Uterus (tissue), 4 donors: ENCODE measurements around the gene ZDBF2. TPM values are rescaled to one million over a fixed set of nuclear protein-coding genes. Genes with fewer than 3 reads are reported as not detected.
"Not testable (repeated sequence)": the region's sequence is repeated elsewhere in the genome, so short reads cannot be mapped to it uniquely, and the experiment has no call there.

ENCODE experiments used
- DNase-seq, 2 donors: peaks; one replicate each; pipeline ENCODE4 v3.0.0-alpha.2; 2019 to 2020
- H3K27ac ChIP-seq, 2 donors: fragments of 200-600 bp; sonication (generic); 1 replicate in 1 of 2; 2 replicates in 1 of 2; pipeline ENCODE4 v1.5.1; 2016 to 2018
- H3K27me3 ChIP-seq, 2 donors: fragments of 200-600 bp; sonication (generic); one replicate each; pipeline ENCODE4 v1.5.1; 2018 to 2019; ENCODE audit warnings: control low read depth in 1 of 2
- H3K36me3 ChIP-seq, 2 donors: fragments of 200-600 bp; sonication (generic); one replicate each; pipeline ENCODE4 v1.5.1; 2019; ENCODE audit warnings: control low read depth in 1 of 2
- H3K4me1 ChIP-seq, 2 donors: fragments of 200-600 bp; sonication (generic); one replicate each; pipeline ENCODE4 v1.5.1; 2018 to 2019; ENCODE audit warnings: control low read depth in 1 of 2
- H3K4me3 ChIP-seq, 2 donors: fragments of 200-600 bp; sonication (generic); 1 replicate in 1 of 2; 2 replicates in 1 of 2; pipeline ENCODE4 v1.5.1; 2018 to 2019; ENCODE audit warnings: mild to moderate bottlenecking in 1 of 2
- H3K9me3 ChIP-seq, 2 donors: fragments of 200-600 bp; sonication (generic); one replicate each; pipeline ENCODE4 v1.5.1; 2019; ENCODE audit warnings: control low read depth in 1 of 2
- POLR2A ChIP-seq, 2 donors: fragments of 450-650 bp; IDR thresholded peaks; one replicate each; pipeline ENCODE4 v1.6.1; 2016; ENCODE audit warnings: antibody characterized with exemption in 2 of 2, mild to moderate bottlenecking in 1 of 2, moderate library complexity in 1 of 2
- intact Hi-C: fragments of 100-400 bp; cut with DNase I; formaldehyde crosslinking; loops from one replicate; pipeline ENCODE4 v1.15.1; 2023; ENCODE audit warnings: low total_unique reads
- small RNA-seq: library from RNA; depleted of rRNA; stranded (forward); fragments of <200 nt; gene quantifications from one replicate; pipeline ENCODE3, GENCODE V24; 2016
- total RNA-seq, 4 donors: library from RNA; depleted of rRNA in 3 of 4; stranded (reverse); fragments of >200 nt in 3 of 4; gene quantifications; one replicate each; pipeline versions ENCODE4 v1.1.0 to v1.2.4, GENCODE V29; 2014 to 2023
- TF ChIP-seq, protein P1 (sequence below), 4 experiments: fragments of 200-600 bp in 2 of 4; fragments of 450-650 bp in 2 of 4; sonication (generic) in 2 of 4; IDR thresholded peaks; one replicate each; pipeline ENCODE4 v1.5.1; 2016 to 2019; ENCODE audit warnings: antibody characterized with exemption in 4 of 4, mild to moderate bottlenecking in 2 of 4, moderate library complexity in 1 of 4
- donor health status: DM: yes; HTN: yes; CAD: no.

The ZDBF2 gene
- total RNA-seq, 4 donors from 2014 or later = 9.7 to 33.7 (median 22.6) TPM

- no peaks in the 10 kb centered on the region for H3K36me3 ChIP-seq
- no peak overlapping the region for H3K27ac ChIP-seq
- no peaks in the 10 kb centered on the region for H3K27me3 ChIP-seq
- intact Hi-C loops = no loop called here
- H3K4me1 ChIP-seq = no peaks in the 10 kb centered on the region
- H3K4me3 ChIP-seq = no peak overlapping the region
- H3K9me3 ChIP-seq = no peaks in the 10 kb centered on the region
- no peak for DNase-seq
- TF ChIP-seq, protein P1, sequence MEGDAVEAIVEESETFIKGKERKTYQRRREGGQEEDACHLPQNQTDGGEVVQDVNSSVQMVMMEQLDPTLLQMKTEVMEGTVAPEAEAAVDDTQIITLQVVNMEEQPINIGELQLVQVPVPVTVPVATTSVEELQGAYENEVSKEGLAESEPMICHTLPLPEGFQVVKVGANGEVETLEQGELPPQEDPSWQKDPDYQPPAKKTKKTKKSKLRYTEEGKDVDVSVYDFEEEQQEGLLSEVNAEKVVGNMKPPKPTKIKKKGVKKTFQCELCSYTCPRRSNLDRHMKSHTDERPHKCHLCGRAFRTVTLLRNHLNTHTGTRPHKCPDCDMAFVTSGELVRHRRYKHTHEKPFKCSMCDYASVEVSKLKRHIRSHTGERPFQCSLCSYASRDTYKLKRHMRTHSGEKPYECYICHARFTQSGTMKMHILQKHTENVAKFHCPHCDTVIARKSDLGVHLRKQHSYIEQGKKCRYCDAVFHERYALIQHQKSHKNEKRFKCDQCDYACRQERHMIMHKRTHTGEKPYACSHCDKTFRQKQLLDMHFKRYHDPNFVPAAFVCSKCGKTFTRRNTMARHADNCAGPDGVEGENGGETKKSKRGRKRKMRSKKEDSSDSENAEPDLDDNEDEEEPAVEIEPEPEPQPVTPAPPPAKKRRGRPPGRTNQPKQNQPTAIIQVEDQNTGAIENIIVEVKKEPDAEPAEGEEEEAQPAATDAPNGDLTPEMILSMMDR (IDR thresholded peaks at IDR 0.05) = no peak
- no peak for TF ChIP-seq POLR2A (IDR thresholded peaks at IDR 0.05)
Measured at GRCh38 chr2:206353685-206354084, 79.2 kb downstream of the ZDBF2 start.

- H3K4me1 ChIP-seq = no peaks in the 10 kb centered on the region
- TF ChIP-seq POLR2A (IDR thresholded peaks at IDR 0.05) = no peak
- TF ChIP-seq, protein P1 (IDR thresholded peaks at IDR 0.05) = no peak
- H3K9me3 ChIP-seq = no peaks in the 10 kb centered on the region
- DNase-seq = no peak
- H3K4me3 ChIP-seq = no peak overlapping the region
- intact Hi-C loops = no loop called here
- no peaks in the 10 kb centered on the region for H3K27me3 ChIP-seq
- no peaks in the 10 kb centered on the region for H3K36me3 ChIP-seq
- no peak overlapping the region for H3K27ac ChIP-seq
Measured at GRCh38 chr2:206354129-206354528, 79.7 kb downstream of the ZDBF2 start.

DNA sequence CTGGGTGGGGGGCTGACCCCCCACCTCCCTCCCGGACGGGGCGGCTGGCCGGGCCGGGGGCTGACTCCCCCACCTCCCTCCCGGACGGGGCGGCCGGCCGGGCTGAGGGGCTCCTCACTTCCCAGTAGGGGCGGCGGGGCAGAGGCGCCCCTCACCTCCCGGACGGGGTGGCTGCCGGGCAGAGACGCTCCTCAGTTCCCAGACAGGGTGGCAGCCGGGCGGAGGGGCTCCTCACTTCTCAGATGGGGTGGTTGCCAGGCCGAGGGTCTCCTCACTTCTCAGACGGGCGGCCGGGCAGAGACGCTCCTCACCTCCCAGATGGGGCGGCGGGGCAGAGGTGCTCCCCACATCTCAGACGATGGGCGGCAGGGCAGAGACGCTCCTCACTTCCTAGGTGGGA, 82.4 kb downstream of the ZDBF2 start:
- H3K27ac ChIP-seq, H3K36me3 ChIP-seq, H3K27me3 ChIP-seq, H3K4me3 ChIP-seq, DNase-seq, H3K4me1 ChIP-seq, H3K9me3 ChIP-seq, intact Hi-C loops: not testable (repeated sequence)

GRCh38 chr2:206360840-206361239, 86.4 kb downstream of the ZDBF2 start:
- H3K36me3 ChIP-seq, DNase-seq, H3K4me3 ChIP-seq, H3K27ac ChIP-seq, intact Hi-C loops, H3K4me1 ChIP-seq, H3K27me3 ChIP-seq, H3K9me3 ChIP-seq: not testable (repeated sequence)

DNA sequence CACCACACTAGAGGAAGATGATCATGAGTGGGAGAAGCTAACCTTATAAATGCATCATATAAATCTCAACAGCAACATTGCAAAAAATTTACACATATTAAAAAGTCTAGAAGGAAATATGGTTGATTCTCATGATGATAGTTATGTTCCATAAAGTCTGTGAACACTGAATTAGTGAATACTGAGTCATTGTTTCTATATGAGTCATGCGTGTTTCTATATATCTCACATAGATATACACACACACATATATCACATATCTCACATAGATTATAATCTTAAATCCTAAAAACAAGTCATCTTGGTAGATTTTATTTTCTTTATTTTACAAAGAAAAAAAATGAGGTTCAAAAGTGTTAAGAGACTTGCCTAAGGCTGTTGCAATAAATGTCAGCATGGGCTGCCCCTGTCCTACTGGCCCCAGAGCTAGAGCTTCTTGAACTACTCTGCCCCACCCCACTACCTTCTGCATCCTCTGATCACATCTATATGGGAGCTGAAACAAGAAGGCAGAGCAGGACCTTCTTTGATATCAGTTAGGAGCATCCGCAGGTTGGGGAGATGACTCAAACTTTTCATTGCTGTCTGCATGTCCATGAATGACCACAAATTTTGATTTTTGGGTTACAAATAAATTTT, 87.1 kb downstream of the ZDBF2 start:
- intact Hi-C loops = no loop called here
- no peaks in the 10 kb centered on the region for H3K27me3 ChIP-seq
- no peaks in the 10 kb centered on the region for H3K9me3 ChIP-seq
- no peak overlapping the region for H3K27ac ChIP-seq
- no peak overlapping the region for H3K4me3 ChIP-seq
- no peaks in the 10 kb centered on the region for H3K4me1 ChIP-seq
- DNase-seq = no peak
- TF ChIP-seq, protein P1 (IDR thresholded peaks at IDR 0.05) = no peak
- TF ChIP-seq POLR2A (IDR thresholded peaks at IDR 0.05) = no peak
- H3K36me3 ChIP-seq = no peaks in the 10 kb centered on the region

Small RNAs within 50 kb of the gene (small RNA-seq; reads per million reads assigned to genes)
- gene HMGN1P6 (not detected), gene RN7SKP260 (not detected)

Other genes starting within 250 kb of the ZDBF2 start
- gene INO80D, start 188.5 kb upstream of the ZDBF2 start, total RNA-seq = 10 to 100 TPM in 3 of 4 donors, 1 to 10 TPM in 1; 6.4 to 45.6 (median 23.4) TPM
- gene NDUFS1, start 115.2 kb upstream of the ZDBF2 start, total RNA-seq = 100 to 1,000 TPM in 1 of 4 donors, 10 to 100 TPM in 3; 25.6 to 164 (median 56.6) TPM
- gene EEF1B2, start 114.8 kb upstream of the ZDBF2 start, total RNA-seq = 100 to 1,000 TPM; 267 to 794 (median 564) TPM
- gene ADAM23, start 168.9 kb downstream of the ZDBF2 start, total RNA-seq = 10 to 100 TPM in 1 of 4 donors, 1 to 10 TPM in 2, under 1 TPM in 1; 0.59 to 11.9 (median 2.4) TPM